Endothelial cell of umbilical vein (primary cell): ENCODE results near the gene ALDH3B2.

Experiments
- EZH2 ChIP-seq: IDR thresholded peaks from 2 replicates; pipeline ENCODE4 v1.6.1; 2012; ENCODE audit warnings: borderline replicate concordance, low read depth, mild to moderate bottlenecking, moderate library complexity, low read length, inconsistent platforms; ENCODE audit not compliant: severe bottlenecking
- FOS ChIP-seq: IDR thresholded peaks from 2 replicates; pipeline ENCODE4 v1.6.1; 2011; ENCODE audit warnings: mild to moderate bottlenecking, low read length, moderate library complexity, borderline replicate concordance; ENCODE audit not compliant: insufficient read depth
- GATA2 ChIP-seq: IDR thresholded peaks from 2 replicates; pipeline ENCODE4 v1.7.0; 2011; ENCODE audit warnings: low read depth, mild to moderate bottlenecking, moderate library complexity, mixed read lengths, low read length; ENCODE audit not compliant: insufficient read length, insufficient read depth
- JUN ChIP-seq: IDR thresholded peaks from 2 replicates; pipeline ENCODE4 v1.6.1; 2011; ENCODE audit warnings: borderline replicate concordance, low read depth; ENCODE audit not compliant: insufficient read length, insufficient read depth
- MYC ChIP-seq: IDR thresholded peaks from one replicate; pipeline ENCODE4 v1.6.1; 2011; ENCODE audit warnings: mild to moderate bottlenecking, low read depth, low read length
- POLR2A ChIP-seq: IDR thresholded peaks from 2 replicates; pipeline ENCODE4 v1.6.1; 2012; ENCODE audit warnings: low read depth, mild to moderate bottlenecking, control low read depth, low read length
- POLR2AphosphoS5 ChIP-seq: IDR thresholded peaks from 2 replicates; pipeline ENCODE4 v1.6.1; 2012; ENCODE audit warnings: low read depth, mild to moderate bottlenecking, control low read depth, low read length, moderate library complexity; ENCODE audit not compliant: insufficient read depth
- TF ChIP-seq, protein P1 (sequence below), 2 donors: IDR thresholded peaks; 1 replicate in 1 of 2; 2 replicates in 1 of 2; pipeline ENCODE4 v1.5.1; 2011; ENCODE audit warnings: low read length in 2 of 2, mild to moderate bottlenecking in 2 of 2, moderate library complexity in 2 of 2, control low read depth in 1 of 2, inconsistent platforms in 1 of 2, low read depth in 1 of 2; ENCODE audit not compliant: insufficient read depth in 1 of 2; ENCODE audit errors: extremely low read depth in 1 of 2
- TF ChIP-seq, protein P2 (sequence below): IDR thresholded peaks from 2 replicates; pipeline ENCODE4 v1.6.1; 2011; ENCODE audit not compliant: insufficient read depth, insufficient read length

DNA sequence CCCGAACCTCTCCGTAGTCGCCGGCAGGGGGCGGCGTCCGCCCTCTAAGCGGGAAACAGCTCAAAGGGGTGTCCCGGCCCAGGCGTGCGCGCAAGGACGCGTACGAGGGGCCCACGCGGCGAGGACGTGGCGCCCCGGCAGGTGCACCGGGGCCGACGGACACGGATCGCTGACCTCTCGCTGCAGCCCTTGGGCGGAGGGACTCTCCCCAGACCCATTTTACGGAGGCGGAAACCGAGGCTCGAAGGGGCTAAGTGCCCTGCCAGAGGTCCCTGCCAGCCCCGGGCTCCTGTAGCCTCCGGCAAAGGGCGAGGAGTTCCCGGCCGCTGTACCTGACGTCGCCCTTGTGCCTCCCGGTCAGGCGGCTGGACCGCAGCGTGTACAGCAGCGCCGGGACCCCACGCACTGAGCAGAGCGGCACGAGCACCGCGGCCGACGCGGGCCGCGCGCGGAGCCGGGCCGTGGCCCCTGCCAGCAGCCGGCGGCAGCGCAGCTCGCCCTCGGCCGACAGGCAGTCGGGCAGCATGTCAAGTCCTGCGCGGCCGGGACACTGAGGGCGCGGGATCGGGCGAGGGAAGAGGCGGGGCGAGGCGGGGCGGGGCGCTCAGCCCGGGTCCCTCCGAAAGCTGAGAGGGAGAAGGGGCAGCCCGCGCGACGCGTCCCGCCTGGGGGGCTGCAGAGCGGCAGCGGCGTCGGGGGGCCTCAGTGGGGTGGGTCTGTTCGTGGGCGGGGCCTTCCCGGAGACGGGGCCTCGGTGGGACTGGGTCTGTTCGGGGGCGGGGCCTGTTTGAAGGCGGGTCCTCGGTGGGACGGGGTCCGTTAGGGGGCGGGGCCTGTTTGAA lies 44.8 kb downstream of the ALDH3B2 start, which contains the start of gene NUDT8:
- no peak for TF ChIP-seq GATA2
- TF ChIP-seq, protein P1, sequence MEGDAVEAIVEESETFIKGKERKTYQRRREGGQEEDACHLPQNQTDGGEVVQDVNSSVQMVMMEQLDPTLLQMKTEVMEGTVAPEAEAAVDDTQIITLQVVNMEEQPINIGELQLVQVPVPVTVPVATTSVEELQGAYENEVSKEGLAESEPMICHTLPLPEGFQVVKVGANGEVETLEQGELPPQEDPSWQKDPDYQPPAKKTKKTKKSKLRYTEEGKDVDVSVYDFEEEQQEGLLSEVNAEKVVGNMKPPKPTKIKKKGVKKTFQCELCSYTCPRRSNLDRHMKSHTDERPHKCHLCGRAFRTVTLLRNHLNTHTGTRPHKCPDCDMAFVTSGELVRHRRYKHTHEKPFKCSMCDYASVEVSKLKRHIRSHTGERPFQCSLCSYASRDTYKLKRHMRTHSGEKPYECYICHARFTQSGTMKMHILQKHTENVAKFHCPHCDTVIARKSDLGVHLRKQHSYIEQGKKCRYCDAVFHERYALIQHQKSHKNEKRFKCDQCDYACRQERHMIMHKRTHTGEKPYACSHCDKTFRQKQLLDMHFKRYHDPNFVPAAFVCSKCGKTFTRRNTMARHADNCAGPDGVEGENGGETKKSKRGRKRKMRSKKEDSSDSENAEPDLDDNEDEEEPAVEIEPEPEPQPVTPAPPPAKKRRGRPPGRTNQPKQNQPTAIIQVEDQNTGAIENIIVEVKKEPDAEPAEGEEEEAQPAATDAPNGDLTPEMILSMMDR (IDR thresholded peaks at IDR 0.05; ENCODE audit: extremely low read depth in 1 of 2, insufficient read depth in 1 of 2, low read depth in 1 of 2, low read length in 2 of 2): peak; percentile 86 to 90
- TF ChIP-seq POLR2A: no peak
- peak; percentile 61 for TF ChIP-seq POLR2AphosphoS5
- TF ChIP-seq, protein P2, sequence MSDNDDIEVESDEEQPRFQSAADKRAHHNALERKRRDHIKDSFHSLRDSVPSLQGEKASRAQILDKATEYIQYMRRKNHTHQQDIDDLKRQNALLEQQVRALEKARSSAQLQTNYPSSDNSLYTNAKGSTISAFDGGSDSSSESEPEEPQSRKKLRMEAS: peak; percentile 32
- TF ChIP-seq FOS: no peak
- no peak for TF ChIP-seq EZH2
- TF ChIP-seq MYC: no peak
- TF ChIP-seq JUN: no peak
